GM18873 (cell line): ENCODE results near the gene NDUFA11.

Source experiments
- ATAC-seq: cut with Tn5 transposase; IDR thresholded peaks from one replicate; pipeline ENCODE4 v1.9.1; 2021; ENCODE audit warnings: mild to moderate bottlenecking, moderate library complexity, moderate number of reproducible peaks; ENCODE audit not compliant: unreplicated experiment, low FRiP score

NDUFA11 gene

GRCh38 chr19:5903624-5904351 is at the start of gene NDUFA11:
NDUFA11 (minus strand) TSS chr19:5903790; CDS start chr19:5903708, 82 bp downstream.
- ATAC-seq: peak; percentile 16

- no peak for ATAC-seq
Measured at GRCh38 chr19:5953030-5953589, 49.5 kb upstream of the NDUFA11 start.

- ATAC-seq: no peak
Measured at GRCh38 chr19:5952193-5953029, 48.8 kb upstream of the NDUFA11 start.

- ATAC-seq: no peak
Measured at GRCh38 chr19:5951338-5951861, 47.8 kb upstream of the NDUFA11 start.

- ATAC-seq: no peak
Measured at GRCh38 chr19:5950741-5951140, 47.2 kb upstream of the NDUFA11 start.

GRCh38 chr19:5949792-5950305 is 46.3 kb upstream of the NDUFA11 start:
- ATAC-seq: no peak

- ATAC-seq: no peak
Measured at GRCh38 chr19:5948752-5949564, 45.4 kb upstream of the NDUFA11 start.

- no peak for ATAC-seq
Measured at GRCh38 chr19:5947435-5947834, 43.8 kb upstream of the NDUFA11 start.

GRCh38 chr19:5943623-5944022 is 40.0 kb upstream of the NDUFA11 start:
- no peak for ATAC-seq

- no peak for ATAC-seq
Measured at GRCh38 chr19:5943045-5943444, 39.5 kb upstream of the NDUFA11 start.

GRCh38 chr19:5941673-5942072 is 38.1 kb upstream of the NDUFA11 start:
- ATAC-seq: no peak

GRCh38 chr19:5940260-5941208 is 36.9 kb upstream of the NDUFA11 start:
- ATAC-seq: no peak

GRCh38 chr19:5937550-5937949 is 34.0 kb upstream of the NDUFA11 start:
- ATAC-seq: no peak

- ATAC-seq: no peak
Measured at GRCh38 chr19:5936292-5936592, 32.7 kb upstream of the NDUFA11 start.

- ATAC-seq: no peak
Measured at GRCh38 chr19:5935473-5936291, 32.1 kb upstream of the NDUFA11 start.

- no peak for ATAC-seq
Measured at GRCh38 chr19:5934774-5935472, 31.3 kb upstream of the NDUFA11 start.

GRCh38 chr19:5934069-5934401 is 30.4 kb upstream of the NDUFA11 start:
- no peak for ATAC-seq
